SK-N-MC (cell line): ENCODE data around the gene GH2.
"Not testable (repeated sequence)": the region's sequence is repeated elsewhere in the genome, so short reads cannot be mapped to it uniquely, and the experiment has no call there.

Experiments used
- DNase-seq: peaks from one replicate; pipeline ENCODE4 v3.0.0-alpha.2; 2011; ENCODE audit warnings: low read depth, low spot score
- H3K27ac ChIP-seq: fragments of 200-600 bp; sonication (generic); 2 replicates; pipeline ENCODE4 v1.5.1; 2016; ENCODE audit warnings: mixed run types
- H3K36me3 ChIP-seq: fragments of 200-600 bp; sonication (generic); 2 replicates; pipeline ENCODE4 v1.6.1; 2017; ENCODE audit warnings: antibody characterized with exemption, low read length, mixed read lengths; ENCODE audit not compliant: insufficient read depth
- H3K4me3 ChIP-seq: fragments of 200-600 bp; sonication (generic); 2 replicates; pipeline ENCODE4 v1.5.1; 2016
- H3K9ac ChIP-seq: fragments of 200-600 bp; sonication (generic); 2 replicates; pipeline ENCODE4 v1.8.0; 2017; ENCODE audit warnings: mixed run types, mixed read lengths; ENCODE audit not compliant: insufficient read length
- H3K9me3 ChIP-seq: fragments of 200-600 bp; sonication (generic); 2 replicates; pipeline ENCODE4 v1.6.1; 2017; ENCODE audit warnings: low read depth, mild to moderate bottlenecking, antibody characterized with exemption, low read length, moderate library complexity, mixed read lengths
- EZH2 ChIP-seq: fragments of 200-600 bp; sonication (generic); IDR thresholded peaks from one replicate; pipeline ENCODE4 v1.6.1; 2017; ENCODE audit warnings: antibody characterized with exemption
- FOXP2 ChIP-seq: optimal IDR thresholded peaks from 2 replicates; pipeline ENCODE3; 2011; ENCODE audit warnings: mild to moderate bottlenecking, moderate library complexity; ENCODE audit not compliant: insufficient read depth; ENCODE audit errors: extremely low read length, control extremely low read depth
- POLR2AphosphoS5 ChIP-seq: IDR thresholded peaks from 2 replicates; pipeline ENCODE4 v1.6.1; 2012; ENCODE audit warnings: mild to moderate bottlenecking, low read depth, low read length, borderline replicate concordance

The GH2 gene

DNA sequence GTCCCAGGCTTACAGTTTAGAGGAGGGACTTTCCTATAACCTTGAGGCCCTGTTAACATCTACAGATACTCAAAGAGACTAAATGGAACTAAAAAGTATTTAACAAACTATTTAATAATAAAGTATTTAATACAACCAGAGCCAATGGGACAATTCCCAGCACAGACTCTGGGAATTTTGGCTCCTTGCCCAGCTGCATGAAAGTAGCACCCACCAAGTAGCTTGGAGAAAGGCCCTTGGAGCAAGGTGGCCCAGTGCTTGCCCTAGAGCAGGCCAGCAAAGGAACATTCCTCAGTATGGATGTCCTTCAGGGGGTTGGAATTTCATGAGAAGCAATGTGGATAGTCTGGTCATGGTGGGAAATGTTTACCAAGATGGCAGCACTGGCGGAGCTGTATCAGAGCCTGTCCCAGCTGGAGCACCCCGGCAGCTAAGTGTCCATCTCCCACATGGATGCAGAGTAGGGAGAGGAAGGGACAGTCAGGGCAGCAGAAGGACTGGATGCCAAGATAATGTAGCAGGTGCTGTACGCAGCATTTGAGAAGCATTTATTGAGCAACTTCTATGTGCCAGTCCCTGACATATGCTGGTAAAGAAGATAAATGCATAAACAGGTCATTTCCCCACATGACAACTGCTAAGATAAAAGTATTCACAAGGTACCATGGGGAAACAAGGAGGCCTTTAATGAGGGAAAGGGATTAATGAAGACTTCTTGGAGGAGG lies 34.1 kb downstream of the GH2 start:
- no peak overlapping the region for H3K4me3 ChIP-seq
- H3K9me3 ChIP-seq: no peaks in the 10 kb centered on the region
- DNase-seq: no peak
- H3K36me3 ChIP-seq: no peaks in the 10 kb centered on the region
- H3K27ac ChIP-seq: no peak overlapping the region
- TF ChIP-seq EZH2: no peak
- TF ChIP-seq FOXP2: no peak
- no peak overlapping the region for H3K9ac ChIP-seq

DNA sequence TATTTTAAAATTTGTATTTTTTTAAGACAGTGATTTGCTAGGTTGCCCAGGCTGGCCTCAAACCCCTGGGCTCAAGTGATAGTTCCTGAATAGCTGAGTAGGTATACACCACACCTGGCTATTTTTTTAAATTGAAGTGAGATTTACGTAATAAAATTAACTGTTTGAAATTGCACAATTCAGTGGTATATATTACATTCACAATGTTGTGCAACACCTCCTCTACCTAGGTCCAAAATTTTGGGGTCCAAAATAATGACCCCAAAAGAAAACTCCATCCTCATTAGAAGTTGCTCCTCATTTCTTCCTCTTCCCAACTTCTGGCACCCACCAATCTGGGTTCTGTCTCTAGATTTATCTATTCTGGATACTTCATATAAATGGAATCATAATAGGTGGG lies 36.2 kb downstream of the GH2 start:
- no peaks in the 10 kb centered on the region for H3K36me3 ChIP-seq
- H3K9ac ChIP-seq: no peak overlapping the region
- TF ChIP-seq FOXP2 (no peak), EZH2 (no peak), POLR2AphosphoS5 (no peak)
- DNase-seq: no peak
- H3K27ac ChIP-seq: no peak overlapping the region
- no peak overlapping the region for H3K4me3 ChIP-seq
- H3K9me3 ChIP-seq: no peaks in the 10 kb centered on the region

DNA sequence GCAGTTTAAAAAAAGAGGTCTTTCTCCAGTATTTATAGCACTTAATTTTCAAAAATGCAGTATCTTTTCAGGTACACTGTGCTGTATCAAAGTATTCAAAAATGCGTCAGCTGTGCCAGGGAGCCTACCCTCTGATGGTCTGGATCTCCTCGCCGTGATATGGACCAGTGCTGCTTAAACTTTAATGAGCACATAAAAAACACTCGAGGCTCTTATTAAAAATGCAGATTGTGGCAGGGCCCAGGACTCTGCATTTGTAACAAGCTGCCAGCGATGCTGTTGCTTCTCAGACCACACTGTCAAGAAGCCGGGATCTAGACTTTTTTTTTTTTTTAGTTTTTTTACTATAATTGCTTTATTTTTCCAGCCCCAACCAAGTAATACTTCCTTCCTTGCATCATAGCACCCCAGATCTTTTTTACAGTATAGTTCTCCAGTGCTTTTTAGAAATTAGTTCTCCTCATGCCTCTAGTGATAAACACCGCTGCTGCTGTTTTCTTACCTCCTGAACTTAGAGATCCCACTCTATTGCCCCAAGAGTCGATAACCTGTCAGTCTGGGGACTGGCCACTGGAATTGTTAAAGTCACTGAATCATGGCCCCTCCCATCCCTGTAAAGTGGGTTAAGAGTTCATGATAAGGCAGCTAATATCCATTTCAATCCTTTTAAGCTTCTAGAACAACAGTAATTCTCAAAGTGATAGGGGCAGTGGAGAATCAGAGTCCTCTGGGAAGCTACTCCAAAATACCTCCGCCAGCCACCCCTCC lies 37.6 kb downstream of the GH2 start:
- H3K36me3 ChIP-seq: no peaks in the 10 kb centered on the region
- TF ChIP-seq EZH2 (no peak), FOXP2 (no peak), POLR2AphosphoS5 (no peak)
- no peaks in the 10 kb centered on the region for H3K9me3 ChIP-seq
- no peak overlapping the region for H3K9ac ChIP-seq
- DNase-seq: no peak
- peak overlapping the region; percentile 83; the same call in 1 of the 2 replicates for H3K4me3 ChIP-seq
- H3K27ac ChIP-seq: peak overlapping the region; percentile 65; the same call in 1 of the 2 replicates

DNA sequence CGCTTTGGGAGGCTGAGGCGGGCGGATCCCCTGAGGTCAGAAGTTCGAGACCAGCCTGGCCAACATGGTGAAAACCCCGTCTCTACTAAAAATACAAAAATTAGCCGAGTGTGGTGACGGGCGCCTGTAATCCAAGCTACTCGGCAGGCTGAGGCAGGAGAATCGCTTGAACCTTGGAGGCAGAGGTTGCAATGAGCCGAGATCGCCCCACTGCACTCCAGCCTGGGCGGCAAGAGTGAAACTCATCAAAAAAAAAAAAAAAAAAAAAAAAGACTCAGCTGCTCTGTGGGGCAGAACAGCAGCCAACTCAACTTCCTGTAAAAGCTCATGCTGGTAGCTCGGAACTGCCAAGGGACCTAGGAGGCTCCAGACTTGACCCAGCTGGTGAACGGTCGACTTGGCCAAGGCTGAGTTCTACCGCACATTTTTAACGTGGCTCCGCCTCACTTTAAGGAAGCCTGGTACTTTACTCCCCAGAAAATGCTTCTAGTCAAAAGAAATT lies 38.3 kb downstream of the GH2 start:
- not testable (repeated sequence) for H3K9me3 ChIP-seq, H3K36me3 ChIP-seq, DNase-seq
- peak overlapping the region; percentile 50 for H3K9ac ChIP-seq
- H3K4me3 ChIP-seq: peak overlapping the region; percentile 83
- H3K27ac ChIP-seq: peak overlapping the region; percentile 65; the same call in 1 of the 2 replicates

DNA sequence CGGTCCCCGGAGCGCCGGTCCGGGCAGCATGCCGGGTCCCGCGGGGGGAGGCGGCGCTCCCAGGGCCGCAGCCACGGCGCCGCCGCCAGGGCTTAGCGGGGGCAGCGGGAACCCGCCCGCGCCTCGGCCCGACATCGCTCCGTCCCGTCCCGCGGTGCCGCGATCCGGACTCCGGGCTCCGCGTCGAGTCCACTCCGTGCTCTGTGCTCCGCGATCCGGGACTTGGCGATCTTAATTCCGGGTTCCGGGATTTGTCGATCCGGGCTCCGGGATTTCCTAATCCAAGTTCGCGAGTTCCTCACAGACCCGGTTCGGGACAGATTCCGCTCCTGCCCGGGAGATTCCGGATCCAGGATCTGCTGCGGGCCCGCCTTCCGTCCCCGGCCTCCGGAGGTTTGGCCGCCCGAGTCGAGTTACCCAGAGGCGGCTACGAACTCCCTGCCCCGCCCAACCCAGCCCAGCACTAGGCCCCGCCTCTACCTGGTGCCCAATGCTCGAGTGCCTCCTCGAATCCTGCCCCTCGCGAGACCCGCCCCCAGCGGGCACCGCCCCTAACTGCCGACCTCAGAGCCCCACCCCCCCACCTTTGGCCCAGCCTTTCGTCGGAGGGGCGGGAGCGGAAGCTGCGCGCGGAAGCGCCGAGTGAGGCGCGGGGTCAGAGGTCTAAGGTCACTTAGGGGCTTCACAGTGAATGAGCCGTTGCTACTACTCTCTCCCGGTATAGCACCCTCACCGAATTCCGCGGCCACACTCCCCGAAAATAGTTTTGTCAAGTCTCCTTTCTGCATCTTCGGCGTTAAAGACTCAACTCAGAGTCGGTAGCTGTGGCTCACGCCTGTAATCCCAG lies 39.0 kb downstream of the GH2 start, which contains the start of gene SMARCD2:
Gene SMARCD2 (minus strand): TSS at position 146 of the 847 bp plus-strand sequence. CDS start 11 bp downstream, at position 135.
- Histone ChIP-seq H3K27ac (peak within 1 kb of the TSS; percentile 65; the same call in 1 of the 2 replicates), H3K9ac (peak within 1 kb of the TSS; percentile 83), H3K36me3 (no peaks in the 10 kb centered on the region), H3K4me3 (peak within 1 kb of the TSS; percentile 90), H3K9me3 (no peaks in the 10 kb centered on the region)
- peak; percentile 89 for DNase-seq
- TF ChIP-seq FOXP2 (peak; percentile 95), POLR2AphosphoS5 (peak; percentile 32; the same call in 1 of the 2 replicates), EZH2 (no peak)

DNA sequence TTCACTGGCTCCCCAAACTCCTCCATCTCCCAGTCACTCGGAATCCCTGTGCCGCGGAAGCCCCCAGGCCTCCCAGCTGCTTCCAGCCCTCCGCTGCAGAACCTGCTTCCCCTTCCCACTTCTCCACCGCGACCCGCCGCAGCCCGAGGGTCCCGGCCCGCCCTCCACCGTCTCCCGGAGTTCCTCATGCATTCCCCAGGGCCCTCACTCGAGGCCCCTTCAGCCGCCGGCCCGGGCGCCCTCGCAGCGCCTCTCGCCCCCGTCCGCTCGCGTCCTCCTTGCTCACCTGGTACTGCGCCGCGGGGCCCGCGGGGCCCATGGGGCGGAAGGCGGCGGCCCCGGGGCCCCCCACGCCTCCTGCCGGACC lies 39.6 kb downstream of the GH2 start:
- Histone ChIP-seq H3K9me3 (no peaks in the 10 kb centered on the region), H3K9ac (peak overlapping the region; percentile 83), H3K36me3 (no peaks in the 10 kb centered on the region; the same call in 1 of the 2 replicates), H3K27ac (no peak overlapping the region), H3K4me3 (peak overlapping the region; percentile 90)
- no peak for TF ChIP-seq FOXP2
- TF ChIP-seq POLR2AphosphoS5: no peak
- TF ChIP-seq EZH2: no peak
- DNase-seq: no peak

DNA sequence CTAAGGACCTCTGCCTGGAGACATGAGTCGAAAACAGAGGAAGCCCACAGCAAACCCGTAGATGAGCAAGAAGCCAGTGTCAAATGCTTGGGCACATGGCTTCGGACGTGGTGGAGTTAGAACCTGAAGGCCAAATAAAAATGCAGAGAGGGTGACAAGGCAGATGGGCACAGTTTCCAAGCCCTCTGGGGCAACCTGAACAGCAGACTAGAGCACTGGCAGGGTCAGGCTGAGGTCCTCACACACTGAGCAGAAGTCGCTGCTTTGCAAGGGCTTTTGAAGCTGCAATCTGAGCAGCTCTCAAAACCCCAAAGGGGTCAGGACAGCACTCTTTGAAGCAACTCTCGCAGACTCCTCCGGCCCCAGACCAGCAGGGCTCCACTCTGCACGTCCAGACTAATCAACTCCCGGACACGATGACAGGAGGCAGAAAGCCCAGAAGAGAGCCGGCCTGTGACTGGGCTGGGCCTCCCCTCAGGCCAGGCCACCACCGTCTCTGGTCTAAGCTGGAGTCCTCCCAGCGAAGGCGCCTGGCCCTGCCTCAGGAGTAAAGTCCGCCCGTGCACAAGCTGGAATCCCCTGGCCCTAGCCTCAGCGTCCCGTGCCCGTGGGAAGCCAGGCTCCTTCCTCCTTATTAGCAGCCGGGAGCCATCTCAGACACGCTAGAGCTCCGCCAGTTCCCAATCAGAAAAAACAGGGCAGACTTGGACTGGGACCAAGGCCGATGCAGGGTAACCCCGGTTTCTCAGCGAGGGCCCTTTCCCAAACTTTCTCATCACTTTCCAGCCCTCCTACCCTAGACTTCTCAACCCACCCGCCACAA lies 40.2 kb downstream of the GH2 start:
- Histone ChIP-seq H3K9me3 (no peaks in the 10 kb centered on the region), H3K9ac (peak overlapping the region; percentile 83), H3K27ac (no peak overlapping the region), H3K4me3 (peak overlapping the region; percentile 90), H3K36me3 (peaks cover 5% of the 10 kb centered on the region; the same call in 1 of the 2 replicates)
- no peak for TF ChIP-seq POLR2AphosphoS5
- no peak for TF ChIP-seq EZH2
- no peak for TF ChIP-seq FOXP2
- no peak for DNase-seq

DNA sequence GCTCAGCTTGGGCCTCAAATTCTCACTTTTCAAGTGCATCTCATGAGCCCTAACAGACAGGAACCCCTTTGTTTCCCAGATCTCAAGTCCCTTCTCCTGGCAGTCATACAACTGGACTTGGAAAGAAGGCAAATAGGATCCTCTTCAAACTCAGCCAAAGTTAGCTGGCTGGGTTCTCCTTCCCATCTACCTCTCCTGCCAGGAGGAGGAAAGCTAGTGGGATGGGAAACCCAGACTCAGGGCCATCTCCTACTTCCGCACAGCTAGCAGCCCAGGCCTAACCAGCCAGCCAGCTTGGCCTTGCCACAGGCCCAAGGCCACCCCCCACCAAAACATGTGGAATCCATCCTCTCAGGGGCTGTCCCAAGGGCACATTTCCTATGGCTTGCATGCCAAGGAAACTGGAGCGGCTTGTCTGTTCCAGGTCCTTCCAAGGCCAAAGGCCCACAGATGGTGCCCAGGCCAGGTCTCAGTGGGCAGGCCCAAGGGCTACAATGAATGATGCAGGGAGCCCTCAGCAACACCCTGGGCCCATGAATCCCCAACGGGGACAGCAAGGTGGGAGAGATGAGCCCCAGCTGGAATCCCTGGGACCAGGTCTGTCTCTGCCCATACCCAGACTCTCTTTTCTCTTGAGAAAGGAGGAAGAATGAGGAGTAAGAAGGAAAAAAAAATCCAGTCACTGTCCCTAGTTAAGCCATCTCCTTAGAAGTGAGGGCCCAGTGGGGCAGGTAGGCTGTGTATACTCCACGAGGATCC lies 41.0 kb downstream of the GH2 start:
- Histone ChIP-seq H3K36me3 (peaks cover 11% of the 10 kb centered on the region; the same call in 1 of the 2 replicates), H3K4me3 (peak overlapping the region; percentile 90), H3K9me3 (no peaks in the 10 kb centered on the region), H3K27ac (no peak overlapping the region), H3K9ac (peak overlapping the region; percentile 83)
- no peak for TF ChIP-seq FOXP2
- TF ChIP-seq EZH2: no peak
- TF ChIP-seq POLR2AphosphoS5: no peak
- DNase-seq: no peak
